Mucosa of stomach (tissue), 1 donor: ENCODE data around the gene NPAP1.

Experiments
- H3K27me3 ChIP-seq: one replicate; pipeline ENCODE4 v1.7.0; 2013; ENCODE audit warnings: mild to moderate bottlenecking, low read length; ENCODE audit not compliant: control insufficient read depth, insufficient read depth
- H3K36me3 ChIP-seq: one replicate; pipeline ENCODE4 v1.7.0; 2013; ENCODE audit warnings: low read length; ENCODE audit not compliant: control insufficient read depth, insufficient read depth
- H3K4me1 ChIP-seq: one replicate; pipeline ENCODE4 v1.7.0; 2013; ENCODE audit warnings: mild to moderate bottlenecking, low read length; ENCODE audit not compliant: control insufficient read depth, insufficient read depth
- H3K4me3 ChIP-seq: one replicate; pipeline ENCODE4 v1.7.0; 2013; ENCODE audit warnings: low read length
- H3K9ac ChIP-seq: one replicate; pipeline ENCODE4 v1.7.0; 2013; ENCODE audit warnings: mild to moderate bottlenecking, low read length, moderate library complexity
- H3K9me3 ChIP-seq: one replicate; pipeline ENCODE4 v1.7.0; 2013; ENCODE audit warnings: mild to moderate bottlenecking, low read length, moderate library complexity; ENCODE audit not compliant: control insufficient read depth
- donor health status: Pancreatic carcinoma.

Gene NPAP1

GRCh38 chr15:24683736-24684135 is 8.2 kb downstream of the NPAP1 start:
- H3K9me3 ChIP-seq: no peaks in the 10 kb centered on the region
- H3K27me3 ChIP-seq: no peaks in the 10 kb centered on the region
- H3K36me3 ChIP-seq: no peaks in the 10 kb centered on the region
- H3K9ac ChIP-seq: no peak overlapping the region
- no peaks in the 10 kb centered on the region for H3K4me1 ChIP-seq
- no peak overlapping the region for H3K4me3 ChIP-seq

GRCh38 chr15:24684313-24684712 is 8.7 kb downstream of the NPAP1 start:
- Histone ChIP-seq H3K36me3 (no peaks in the 10 kb centered on the region), H3K9me3 (no peaks in the 10 kb centered on the region), H3K27me3 (no peaks in the 10 kb centered on the region), H3K9ac (no peak overlapping the region), H3K4me3 (no peak overlapping the region), H3K4me1 (no peaks in the 10 kb centered on the region)

- Histone ChIP-seq H3K9ac (no peak overlapping the region), H3K27me3 (no peaks in the 10 kb centered on the region), H3K4me1 (no peaks in the 10 kb centered on the region), H3K9me3 (no peaks in the 10 kb centered on the region), H3K4me3 (no peak overlapping the region), H3K36me3 (no peaks in the 10 kb centered on the region)
Measured at GRCh38 chr15:24696201-24696600, 20.6 kb downstream of the NPAP1 start.

GRCh38 chr15:24696842-24697241 is 21.3 kb downstream of the NPAP1 start:
- Histone ChIP-seq H3K27me3 (no peaks in the 10 kb centered on the region), H3K4me3 (no peak overlapping the region), H3K9ac (no peak overlapping the region), H3K9me3 (no peaks in the 10 kb centered on the region), H3K36me3 (no peaks in the 10 kb centered on the region), H3K4me1 (no peaks in the 10 kb centered on the region)

- Histone ChIP-seq H3K9ac (no peak overlapping the region), H3K4me3 (no peak overlapping the region), H3K4me1 (no peaks in the 10 kb centered on the region), H3K36me3 (no peaks in the 10 kb centered on the region), H3K9me3 (no peaks in the 10 kb centered on the region), H3K27me3 (no peaks in the 10 kb centered on the region)
Measured at GRCh38 chr15:24718289-24719082, 42.9 kb downstream of the NPAP1 start.

GRCh38 chr15:24729760-24730159 is 54.2 kb downstream of the NPAP1 start:
- Histone ChIP-seq H3K27me3 (no peaks in the 10 kb centered on the region), H3K9ac (no peak overlapping the region), H3K4me3 (no peak overlapping the region), H3K9me3 (no peaks in the 10 kb centered on the region), H3K4me1 (no peaks in the 10 kb centered on the region), H3K36me3 (no peaks in the 10 kb centered on the region)
